Stimulated activated CD8-positive, alpha-beta memory T cell treated with anti-CD3 and anti-CD28 coated beads, Interleukin-12 subunit alpha, Interleukin-12 subunit beta, amount 100 ng/mL, for 24 hours (primary cell): Measurements from ENCODE around the gene OR13C2.
"Not testable (repeated sequence)": the region's sequence is repeated elsewhere in the genome, so short reads cannot be mapped to it uniquely, and the experiment has no call there.

Experiments
- DNase-seq: peaks from one replicate; pipeline ENCODE4 v3.0.0-alpha.2; 2020; ENCODE audit errors: extremely low read depth

The OR13C2 gene, protein sequence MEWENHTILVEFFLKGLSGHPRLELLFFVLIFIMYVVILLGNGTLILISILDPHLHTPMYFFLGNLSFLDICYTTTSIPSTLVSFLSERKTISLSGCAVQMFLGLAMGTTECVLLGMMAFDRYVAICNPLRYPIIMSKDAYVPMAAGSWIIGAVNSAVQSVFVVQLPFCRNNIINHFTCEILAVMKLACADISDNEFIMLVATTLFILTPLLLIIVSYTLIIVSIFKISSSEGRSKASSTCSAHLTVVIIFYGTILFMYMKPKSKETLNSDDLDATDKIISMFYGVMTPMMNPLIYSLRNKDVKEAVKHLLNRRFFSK

DNA sequence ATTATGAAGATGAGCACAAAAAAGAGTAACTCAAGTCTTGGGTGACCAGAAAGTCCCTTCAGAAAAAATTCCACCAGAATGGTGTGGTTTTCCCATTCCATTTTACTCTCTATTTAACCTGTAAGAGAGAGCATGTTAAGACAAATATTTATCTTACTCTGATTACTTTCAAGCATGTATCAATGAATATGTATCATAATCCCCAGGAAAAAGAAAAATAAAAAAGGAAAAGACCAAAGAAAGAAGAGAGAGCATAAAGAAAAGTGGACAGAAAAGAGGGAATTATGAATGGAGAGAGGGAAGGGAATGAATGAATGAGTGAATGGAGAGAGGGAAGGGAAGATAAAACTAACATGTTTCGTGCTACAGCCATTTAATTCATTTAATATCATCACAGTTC lies at the start of gene OR13C2:
Gene OR13C2, minus strand, starts transcription at position 101 of the 400 bp plus-strand sequence. Its CDS starts 0 bp downstream, at position 101.
- not testable (repeated sequence) for DNase-seq

DNA sequence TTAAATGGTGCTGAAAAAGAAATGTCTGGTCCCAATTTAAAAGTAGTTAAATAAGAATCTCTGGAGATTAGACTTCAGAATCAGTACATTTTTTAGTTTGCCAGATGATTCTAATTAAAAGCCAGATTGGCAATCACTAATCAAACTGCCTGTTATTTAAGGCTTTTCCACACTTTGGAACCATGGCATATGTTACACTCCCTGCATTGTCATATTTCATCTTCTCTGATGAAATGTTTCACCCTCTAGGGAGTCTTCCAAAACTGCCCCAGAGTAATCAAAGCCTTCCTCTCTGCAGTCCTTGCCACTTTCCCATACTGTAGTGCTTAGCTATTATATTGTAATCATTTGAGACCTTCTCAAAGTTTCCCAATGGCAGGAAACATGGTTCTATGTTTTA lies 30.0 kb upstream of the OR13C2 start:
- DNase-seq = no peak

DNA sequence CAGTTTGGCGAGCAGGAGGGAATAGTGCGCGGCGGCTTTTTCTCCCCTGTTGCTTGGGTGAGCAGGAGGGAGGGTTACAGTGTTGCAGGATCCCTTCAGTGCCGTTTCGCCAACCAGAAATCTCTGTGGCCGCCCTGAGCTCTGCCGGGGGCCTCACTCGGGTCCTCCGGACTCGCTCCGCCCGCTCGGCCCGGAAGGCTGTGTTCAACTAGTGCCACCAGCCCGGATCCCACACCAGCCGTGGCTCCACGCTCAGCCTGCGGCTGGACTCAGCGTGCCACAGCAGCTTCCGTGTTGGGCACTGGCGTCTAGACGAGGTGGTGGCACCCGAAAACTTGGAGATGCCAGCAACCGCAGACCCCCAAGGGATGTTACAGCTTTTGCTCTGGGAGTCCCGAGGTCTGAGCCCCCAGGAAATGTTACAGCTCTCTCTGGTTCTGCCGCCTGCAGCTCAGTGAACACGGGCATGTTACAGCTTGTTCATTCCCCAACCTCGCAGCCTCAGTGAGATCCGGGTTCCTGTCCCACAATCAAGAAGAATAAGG lies 28.6 kb upstream of the OR13C2 start:
- DNase-seq = no peak

DNA sequence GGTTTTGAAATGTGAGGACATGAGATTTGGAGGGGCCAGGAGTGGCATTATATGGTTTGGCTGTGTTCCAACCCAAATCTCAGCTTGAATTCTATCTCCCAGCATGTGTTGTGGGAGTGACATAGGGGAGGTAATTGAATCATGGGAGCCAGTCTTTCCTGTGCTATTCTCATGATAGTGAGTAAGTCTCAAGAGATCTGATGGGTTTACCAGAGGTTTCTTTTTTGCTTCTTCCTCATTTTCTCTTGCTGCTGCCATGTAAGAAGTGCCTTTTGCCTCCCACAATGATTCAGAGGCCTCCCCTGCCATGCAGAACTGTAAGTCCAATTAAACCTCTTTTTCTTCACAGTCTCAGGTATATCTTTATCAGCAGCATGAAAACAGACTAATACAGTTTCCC lies 20.5 kb upstream of the OR13C2 start:
- not testable (repeated sequence) for DNase-seq

DNA sequence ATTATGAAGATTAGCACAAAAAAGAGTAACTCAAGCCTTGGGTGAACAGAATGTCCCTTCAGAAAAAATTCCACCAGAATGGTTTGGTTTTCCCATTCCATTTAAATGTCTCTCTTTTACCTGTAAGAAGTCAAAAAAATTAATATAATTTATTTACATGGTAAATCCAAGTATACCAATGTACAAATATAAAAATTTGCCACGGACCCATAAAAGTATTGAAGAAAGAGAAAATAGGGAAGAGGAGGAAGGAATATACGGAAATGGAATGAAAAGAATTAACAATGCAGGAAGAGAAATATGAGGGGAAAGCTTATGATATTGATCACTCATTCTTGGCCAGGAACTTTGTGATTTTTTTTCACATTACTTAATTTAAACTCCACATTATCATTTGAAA lies 12.7 kb upstream of the OR13C2 start, which contains the start of gene OR13C9:
Gene OR13C9, minus strand, starts transcription at position 101 of the 400 bp plus-strand sequence. Its CDS starts 0 bp downstream, at position 101.
- DNase-seq = no peak

DNA sequence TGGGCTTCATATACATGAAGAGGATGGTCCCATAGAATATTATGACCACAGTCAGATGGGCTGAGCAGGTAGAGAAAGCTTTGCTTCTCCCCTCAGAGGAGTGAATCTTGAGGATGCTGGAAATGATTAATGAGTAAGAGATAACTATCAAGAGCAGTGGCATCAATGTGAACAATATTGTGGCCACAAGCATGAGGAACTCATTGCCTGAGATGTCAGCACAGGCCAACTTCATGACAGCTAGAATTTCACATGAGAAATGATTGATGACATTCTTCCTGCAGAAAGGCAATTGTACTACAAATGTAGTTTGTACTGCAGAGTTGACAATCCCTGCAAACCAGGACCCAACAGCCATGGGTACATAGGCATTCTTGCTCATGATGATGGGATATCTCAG lies 12.0 kb upstream of the OR13C2 start:
- DNase-seq = no peak

DNA sequence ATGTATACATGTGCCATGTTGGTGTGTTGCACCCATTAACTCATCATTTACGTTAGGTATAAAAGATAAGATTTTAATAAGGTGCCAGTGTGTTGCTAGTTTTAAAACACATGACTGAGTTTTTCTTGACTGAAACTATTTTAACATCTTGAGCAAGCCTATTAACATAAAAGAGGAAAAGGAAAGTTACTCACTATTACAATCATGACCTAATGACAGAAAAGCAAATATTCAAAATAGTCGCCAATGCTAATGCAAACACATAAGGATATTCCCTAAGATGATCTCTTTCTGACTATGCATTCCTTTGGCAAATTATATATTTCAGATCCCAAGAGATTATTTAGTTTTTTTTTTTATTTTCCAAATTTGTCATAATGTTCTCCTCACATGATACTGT lies 5.8 kb upstream of the OR13C2 start:
- DNase-seq = no peak

DNA sequence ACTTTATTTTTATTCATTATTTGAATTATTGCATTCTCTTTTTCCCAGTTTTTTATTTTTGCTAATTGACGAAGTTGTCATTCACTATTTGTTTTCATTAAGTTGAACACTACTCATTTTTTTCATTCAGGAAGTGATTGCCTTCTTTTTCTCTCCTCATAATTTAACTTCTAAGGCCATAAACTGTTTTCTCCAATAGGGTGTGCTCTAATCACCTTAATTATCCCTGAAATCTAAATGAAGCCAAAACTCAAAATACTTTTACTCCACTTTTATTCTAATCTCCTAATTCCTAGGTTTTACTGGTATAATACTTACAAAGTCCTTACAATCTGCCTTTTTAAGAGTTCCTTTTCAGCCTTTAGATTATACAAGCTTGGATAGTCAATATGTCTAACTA lies 2.9 kb upstream of the OR13C2 start:
- no peak for DNase-seq

DNA sequence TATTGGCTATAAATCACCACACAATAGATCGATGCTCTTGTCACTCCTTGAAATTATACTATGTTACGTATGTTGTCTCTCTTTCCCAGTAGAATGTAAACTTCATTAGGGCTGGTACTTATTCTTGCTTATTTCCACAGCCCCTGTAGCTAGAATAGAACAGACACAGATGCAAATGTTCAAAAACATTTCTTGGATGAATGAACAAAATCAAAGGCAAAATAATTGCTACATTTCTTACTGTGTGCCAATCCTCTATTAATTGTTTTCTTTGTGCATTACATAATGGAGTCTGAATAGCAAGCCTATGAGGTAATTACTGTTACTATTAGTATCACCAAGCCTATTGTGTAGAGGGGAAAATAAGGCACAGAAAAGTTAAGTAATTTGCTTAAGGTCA lies 725 bp upstream of the OR13C2 start:
- DNase-seq = no peak

DNA sequence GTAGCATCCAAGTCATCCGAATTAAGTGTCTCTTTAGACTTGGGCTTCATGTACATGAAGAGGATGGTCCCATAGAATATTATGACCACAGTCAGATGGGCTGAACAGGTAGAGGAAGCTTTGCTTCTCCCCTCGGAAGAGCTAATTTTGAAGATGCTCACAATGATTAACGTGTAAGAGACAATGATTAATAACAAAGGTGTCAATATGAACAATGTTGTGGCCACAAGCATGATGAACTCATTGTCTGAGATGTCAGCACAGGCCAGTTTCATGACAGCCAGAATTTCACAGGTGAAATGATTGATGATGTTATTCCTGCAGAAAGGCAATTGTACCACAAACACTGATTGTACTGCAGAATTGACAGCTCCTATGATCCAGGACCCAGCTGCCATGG lies 626 bp downstream of the OR13C2 start:
- DNase-seq = no peak

DNA sequence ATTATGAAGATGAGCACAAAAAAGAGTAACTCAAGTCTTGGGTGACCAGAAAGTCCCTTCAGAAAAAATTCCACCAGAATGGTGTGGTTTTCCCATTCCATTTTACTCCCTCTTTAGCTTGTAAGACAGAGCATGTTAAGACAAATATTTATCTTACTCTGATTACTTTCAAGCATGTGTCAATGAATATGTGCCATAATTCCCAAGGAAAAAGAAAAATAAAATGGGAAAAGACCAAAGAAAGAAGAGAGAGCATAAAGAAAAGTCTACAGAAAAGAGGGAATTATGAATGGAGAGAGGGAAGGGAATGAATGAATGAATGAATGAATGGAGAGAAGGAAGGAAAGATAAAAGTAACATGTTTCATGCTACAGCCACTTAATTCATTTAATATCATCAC lies 6.1 kb downstream of the OR13C2 start, which contains the start of gene OR13C5:
Gene OR13C5, minus strand, starts transcription at position 101 of the 400 bp plus-strand sequence. Its CDS starts 0 bp downstream, at position 101.
- DNase-seq = not testable (repeated sequence)

DNA sequence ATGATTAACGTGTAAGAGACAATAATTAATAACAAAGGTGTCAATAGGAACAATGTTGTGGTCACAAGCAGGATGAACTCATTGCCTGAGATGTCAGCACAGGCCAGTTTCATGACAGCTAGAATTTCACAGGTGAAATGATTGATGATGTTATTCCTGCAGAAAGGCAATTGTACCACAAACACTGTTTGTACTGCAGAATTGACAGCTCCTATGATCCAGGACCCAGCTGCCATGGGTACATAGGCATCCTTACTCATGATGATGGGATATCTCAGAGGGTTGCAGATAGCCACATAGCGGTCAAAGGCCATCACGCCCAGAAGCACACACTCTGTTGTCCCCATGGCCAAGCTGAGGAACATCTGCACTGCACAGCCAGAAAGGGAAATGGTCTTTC lies 6.7 kb downstream of the OR13C2 start:
- DNase-seq = not testable (repeated sequence)

DNA sequence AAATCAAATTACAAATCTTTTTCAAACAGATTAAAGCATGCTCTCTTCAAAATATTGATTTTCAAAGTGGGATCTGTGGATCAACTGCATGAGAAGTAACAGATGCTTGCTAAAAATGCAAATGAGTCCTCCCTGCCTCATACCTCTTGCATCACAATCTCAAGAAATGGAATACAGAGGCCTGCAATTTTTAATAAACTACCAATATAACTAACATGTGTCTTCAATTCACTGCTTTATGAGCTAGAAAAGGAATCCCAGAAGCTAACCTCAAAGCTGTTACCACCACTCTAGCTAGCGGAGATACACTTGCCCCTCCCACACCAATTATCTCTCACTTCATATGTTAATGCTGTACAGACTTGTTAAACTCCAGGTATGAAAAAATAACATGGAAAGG lies 15.8 kb downstream of the OR13C2 start:
- DNase-seq = no peak

DNA sequence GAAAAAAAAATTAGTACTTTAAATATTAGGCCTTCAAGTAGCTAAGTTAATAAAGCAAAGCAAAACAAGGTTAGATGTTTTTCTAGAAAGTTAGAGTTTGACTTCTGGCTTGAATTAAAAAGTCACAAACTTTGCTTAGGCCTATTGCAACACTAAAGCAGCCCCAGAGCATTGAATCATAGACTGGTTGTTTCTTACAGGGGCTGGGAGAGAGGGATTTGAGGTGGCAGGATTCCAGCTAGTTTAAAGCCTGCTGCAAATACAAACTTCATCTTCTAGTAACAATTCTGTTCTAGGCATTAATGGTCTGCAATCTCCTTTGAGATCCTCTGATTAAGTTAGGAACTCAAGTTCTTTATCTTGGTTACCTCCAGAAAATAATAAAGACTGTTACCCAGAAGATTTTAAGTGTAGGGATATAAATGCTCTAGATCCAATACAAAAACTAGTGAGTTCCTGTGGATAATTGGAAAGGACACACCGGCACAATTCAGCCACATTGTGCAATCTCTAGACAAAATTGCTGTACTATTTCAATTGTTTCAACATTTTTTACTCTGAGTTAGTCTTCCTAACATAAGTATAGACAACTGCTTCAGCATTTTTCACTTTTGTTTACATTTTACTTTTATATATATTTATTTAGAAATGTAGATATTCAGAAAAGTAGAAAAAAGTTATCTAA lies 18.8 kb downstream of the OR13C2 start:
- DNase-seq = no peak

DNA sequence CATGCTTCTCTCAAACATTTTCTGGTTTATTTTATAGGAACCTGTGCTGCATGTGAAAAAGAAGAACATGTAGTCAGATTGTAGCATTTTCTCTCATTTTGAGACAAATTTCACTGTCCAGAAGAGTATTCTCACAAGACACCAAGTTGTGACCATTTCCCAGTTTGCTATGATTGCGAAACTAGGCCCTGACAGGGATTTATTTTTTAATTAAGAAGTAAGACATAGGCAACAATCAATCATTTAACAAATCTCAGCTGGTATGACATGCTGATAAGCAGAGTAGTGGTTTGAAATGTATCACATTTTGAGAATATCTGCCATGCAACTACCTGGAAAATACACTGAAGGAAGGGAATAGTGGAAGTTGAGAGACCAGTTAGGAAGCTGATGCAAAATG lies 24.9 kb downstream of the OR13C2 start:
- DNase-seq = no peak

DNA sequence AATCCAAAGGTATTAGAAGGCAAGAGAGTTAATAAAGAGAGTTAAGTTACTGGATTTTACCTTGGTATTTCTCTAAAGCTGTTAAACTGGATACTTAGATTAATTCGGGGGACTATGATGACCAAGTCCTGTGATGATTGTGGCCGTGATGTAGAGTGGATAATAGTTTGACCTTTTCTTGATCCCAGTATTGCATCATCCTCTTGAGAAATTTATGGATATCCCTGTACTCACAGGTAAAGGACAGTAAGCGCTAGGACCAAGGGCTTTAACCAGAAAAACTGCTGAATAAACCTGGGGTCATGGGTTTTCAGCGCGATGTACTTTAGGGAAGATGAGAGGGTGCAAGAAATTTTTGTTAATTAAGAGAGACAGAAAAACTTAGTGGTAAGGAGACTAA lies 28.2 kb downstream of the OR13C2 start:
- DNase-seq = no peak

DNA sequence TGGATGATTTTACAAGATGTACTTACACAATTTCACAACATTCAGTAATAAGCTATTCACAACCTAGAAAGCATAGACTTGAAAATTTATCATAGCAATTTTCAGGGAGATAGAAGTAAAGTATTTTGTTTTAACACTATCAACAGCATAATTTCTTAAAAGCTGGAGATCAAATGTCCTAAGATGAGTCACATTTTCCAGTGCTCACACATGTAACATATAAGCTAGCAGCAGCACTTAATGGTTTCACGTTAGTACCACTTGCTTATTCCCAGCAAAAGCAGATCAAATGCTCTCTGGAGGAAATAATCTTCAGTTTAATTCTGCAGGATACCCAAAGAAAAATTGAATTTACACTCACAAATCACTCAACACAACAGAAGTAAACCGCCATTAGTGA lies 30.0 kb downstream of the OR13C2 start:
- DNase-seq = no peak

DNA sequence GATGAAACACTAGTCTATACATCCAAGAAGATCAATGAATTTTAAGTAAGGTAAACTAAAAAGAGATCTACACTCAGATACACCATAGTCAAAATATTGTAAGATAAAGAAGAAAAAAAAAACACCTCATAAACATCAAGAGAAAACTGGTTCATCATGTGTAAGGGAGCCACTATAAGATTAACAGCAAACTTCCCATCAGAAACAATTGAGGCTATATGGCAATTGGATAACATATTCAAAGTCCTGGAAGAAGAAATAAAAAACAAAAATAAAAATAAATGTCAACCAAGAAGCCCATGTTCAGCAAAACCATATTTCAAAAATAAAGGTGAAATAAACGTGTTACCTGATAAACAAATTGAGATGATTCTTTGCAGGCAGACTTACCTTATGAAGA lies 32.8 kb downstream of the OR13C2 start:
- no peak for DNase-seq

DNA sequence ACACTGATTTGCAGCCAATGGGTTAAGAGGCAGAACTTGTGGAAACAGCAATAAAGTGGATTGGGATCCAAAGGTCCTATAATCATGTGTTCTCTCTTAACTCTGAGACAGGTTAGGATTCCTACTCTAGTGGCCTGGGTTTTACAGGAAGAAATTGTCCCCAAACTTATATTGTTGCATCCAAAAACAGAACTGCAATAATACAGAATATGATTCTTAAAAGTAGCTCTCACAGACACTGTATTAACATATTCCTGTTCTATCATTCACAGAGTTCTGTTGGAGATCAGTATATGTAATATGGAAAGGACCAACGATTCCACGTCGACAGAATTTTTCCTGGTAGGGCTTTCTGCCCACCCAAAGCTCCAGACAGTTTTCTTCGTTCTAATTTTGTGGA lies 36.6 kb downstream of the OR13C2 start, which contains the start of gene OR13C8:
Gene OR13C8, plus strand, starts transcription at position 301 of the 400 bp plus-strand sequence. Its CDS starts 0 bp downstream, at position 301.
- DNase-seq = no peak

DNA sequence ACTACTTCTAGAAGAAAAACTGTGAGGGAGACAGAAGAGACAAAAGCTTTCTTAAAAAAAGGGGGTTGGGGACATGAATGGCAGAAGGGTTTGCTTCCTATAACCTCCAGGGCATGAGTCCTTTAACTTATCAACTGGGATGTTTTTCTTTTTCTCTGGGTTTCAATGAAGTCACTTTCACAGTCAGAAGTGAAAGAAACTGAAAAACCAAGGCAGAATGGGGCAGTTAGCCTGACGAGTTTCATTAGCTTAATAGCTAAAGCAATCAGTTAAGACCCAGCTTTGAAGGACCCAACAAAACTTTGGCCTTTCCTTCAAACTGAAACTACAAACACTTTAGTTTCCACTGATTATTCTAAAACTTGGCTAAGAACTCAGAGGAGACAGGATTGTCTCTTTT lies 41.1 kb downstream of the OR13C2 start:
- DNase-seq = no peak

DNA sequence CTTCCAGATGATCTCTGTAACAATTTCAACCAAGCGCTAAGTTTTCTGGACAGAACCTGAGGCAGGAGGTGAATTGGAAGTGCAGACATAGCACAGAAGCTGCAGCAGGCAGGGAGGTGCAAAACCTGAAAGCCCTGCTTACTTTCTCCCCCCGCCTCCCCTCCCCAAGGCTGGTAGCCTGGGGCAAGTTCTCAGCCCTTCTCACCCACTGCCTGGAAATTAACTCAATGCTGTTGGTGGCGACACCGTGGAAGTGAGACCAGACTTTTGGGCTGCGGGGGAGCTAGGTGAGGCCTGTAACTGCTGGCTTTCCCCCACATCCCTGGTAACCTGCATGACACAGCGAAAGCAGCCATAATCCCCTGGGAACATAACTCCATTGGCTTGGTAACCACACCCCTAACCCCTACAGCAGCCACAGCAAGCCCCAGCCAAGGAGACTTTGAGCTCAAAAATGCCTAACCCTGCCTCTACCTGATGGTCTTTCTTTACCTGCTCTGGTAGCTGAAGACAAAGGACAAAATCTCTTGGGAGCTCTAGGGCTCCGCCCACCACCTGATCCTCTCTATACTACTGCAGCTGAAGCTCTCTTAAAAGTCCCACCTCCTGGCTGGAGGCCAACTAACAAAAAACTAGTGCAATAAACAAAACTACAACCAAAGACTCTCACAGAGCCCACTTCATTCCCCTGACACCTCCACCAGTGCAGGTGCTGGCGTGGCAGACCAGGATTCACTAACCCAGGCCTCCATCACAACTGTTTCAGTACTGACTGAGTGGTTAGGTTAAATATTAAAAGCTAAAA lies 48.4 kb downstream of the OR13C2 start:
- DNase-seq = no peak

DNA sequence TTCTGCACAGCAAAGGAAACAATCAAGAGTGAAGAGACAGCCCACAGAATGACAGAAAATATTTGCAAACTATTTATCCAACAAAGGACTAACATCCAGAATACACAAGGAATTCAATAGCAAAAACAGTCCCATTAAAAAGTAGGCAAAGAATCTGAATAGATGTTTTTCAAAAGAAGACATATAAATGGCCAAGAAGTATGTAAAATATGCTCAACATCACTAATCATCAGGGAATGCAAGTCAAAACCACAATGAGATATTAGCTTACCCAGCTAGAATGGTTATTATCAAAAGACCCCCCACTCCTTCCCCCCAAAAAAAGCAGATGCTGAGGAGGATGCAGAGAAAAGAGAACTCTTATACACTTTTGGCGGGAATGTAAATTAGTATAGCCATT lies 49.9 kb downstream of the OR13C2 start:
- no peak for DNase-seq
